ENCODE data around the gene KAZN.

The KAZN gene

DNA sequence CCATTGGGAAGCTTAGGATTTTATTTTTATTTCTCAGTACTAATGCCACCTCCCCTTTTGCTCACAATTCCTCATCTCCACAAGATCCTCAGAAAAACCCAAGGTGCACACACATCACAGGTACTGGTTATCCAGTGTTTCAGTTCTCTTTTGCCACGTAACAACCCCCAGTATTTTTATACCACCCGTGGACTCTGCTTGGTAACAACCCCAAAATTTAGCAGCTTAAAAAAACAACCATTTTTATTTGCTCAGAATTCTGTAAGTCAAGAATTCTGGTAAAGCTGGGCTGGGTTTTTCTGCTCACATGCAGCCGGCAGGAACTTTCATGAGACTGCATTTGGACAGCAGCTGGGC is 180.0 kb downstream of the KAZN start:
- no peak for DNase-seq

DNA sequence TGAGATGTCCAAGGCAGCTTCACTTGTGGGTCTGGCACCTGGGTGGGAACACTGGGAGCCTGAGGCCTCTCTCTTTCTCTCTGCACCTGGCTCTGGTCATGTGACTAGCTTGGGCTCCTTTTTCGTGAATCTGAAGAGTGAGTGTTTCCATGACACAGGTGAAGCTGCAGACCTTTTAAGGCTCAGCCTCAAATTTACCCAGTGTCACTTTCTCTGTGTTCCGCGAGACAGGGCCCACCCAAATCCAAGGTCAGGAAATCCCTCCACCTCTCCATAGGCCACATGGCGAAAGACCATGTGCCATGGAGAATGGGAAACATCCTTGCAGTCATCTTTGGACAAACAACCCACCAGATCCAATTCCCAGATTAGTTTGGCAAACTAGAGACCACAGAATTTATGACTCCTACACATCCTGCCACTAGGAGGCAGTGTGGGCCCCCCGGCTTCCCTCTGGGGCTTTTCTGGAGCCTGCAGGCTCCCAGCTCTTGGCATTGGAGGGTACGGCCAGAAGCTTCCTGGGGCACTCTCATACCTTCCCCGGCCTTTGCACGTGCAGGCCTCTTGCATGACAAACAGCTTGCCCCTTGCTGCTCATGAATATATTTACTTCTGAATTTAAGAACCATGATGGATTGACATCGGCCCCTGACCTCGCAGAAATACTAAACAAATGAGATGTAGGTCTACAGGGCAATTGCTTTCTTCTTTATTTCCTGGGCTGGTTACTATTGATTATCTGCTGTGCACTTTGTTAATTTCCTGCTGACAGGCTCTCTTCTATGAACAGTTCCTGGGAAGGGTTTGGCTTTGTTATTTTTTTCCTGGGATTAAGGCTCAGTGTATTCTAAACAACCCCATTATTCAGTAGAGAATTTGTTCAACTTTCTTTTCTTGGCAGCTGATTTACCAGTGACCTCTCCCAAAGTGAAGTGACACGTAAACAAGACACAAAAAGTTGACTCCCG is 180.7 kb downstream of the KAZN start:
- DNase-seq = no peak

DNA sequence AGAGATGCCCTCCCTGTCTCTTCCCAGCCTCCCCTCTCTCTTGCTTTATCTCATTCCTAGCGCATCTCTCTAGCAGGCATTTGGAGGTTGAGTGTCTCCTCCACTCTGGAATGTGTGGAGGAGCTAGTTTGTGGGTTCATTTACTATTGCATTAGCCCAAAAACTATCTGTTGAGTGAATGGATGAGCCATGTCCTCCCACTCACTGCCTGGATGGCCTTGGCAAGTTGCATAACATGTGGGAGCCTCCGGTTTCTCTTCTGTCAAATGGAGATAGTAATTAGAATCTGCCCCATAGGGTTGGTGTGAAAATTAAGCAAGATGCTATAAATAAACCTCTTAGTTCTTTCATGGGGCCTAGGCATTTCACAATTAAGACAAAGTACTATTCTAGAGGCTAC is 181.8 kb downstream of the KAZN start:
- DNase-seq = no peak

DNA sequence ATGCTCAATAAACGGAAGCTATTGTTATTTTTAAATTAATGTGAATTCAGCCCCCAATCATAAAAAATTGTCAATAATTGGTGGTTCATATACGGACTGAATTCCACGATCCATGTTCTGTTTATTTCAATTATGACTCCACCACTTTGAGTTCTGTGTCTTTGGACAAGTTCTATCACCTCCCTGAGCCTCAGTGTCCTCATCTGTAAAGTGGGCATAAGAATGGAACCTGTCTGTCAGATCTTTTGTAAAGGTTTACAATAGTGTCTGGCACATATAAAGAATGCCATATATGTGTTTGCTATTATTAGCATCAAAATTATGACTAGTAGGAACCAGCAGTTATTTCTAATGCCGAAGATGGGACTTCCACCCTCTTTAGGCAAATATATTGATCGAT is 183.3 kb downstream of the KAZN start:
- DNase-seq = no peak

DNA sequence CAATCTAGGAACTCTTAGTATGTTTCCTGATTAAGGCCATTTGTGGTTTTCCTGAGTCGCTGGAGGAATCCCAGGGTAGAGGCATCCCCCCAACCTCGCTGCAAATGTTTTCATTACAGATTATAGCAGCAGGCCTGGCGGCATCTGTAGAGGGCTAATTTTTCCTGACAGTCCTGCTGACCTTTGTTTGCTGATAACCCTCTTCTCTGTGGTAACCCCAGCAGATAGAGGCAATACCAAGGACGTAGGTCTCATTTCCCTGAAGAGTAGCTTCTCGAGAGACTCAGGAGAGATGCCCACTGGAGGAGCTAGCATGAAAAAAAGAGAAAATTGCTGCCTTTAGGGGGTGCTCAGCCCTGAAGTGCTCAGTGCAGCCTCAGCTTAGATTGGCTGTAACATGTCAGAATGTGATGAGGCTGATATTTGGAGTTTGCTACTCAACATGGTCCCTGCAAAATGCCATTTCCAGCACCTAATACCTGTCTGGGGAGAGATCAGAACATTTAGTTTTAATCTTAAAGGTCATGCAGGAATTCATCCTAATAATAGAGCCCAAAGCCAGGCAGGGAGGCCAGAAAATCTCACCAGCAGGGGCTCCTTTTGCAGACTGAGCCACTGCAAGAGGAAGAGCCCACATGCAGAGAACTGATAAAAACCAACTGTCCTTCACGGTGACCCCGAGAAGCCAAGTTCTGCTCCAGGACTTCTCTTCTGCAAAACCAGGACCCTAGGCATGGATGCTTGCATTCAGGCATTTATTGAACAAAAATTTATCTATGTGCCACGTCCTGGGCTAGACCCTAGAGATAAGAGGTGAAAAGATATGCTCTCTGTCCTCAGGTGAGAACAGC is 184.5 kb downstream of the KAZN start:
- DNase-seq = no peak

DNA sequence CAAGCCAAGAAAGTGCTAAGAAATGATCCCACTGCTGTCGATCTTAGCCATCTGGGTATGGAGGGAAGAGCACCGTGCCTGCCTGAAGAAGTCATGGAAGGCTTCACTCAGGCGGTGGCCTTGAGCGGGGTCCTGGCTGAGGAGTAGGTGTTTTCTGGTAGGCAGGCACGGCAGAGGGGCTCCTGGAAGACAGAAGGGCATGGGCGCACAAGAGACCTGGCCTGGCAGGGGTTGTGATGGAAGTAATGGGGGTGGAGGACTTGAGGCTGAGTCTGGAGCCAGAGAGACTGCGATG is 185.1 kb downstream of the KAZN start:
- no peak for DNase-seq

DNA sequence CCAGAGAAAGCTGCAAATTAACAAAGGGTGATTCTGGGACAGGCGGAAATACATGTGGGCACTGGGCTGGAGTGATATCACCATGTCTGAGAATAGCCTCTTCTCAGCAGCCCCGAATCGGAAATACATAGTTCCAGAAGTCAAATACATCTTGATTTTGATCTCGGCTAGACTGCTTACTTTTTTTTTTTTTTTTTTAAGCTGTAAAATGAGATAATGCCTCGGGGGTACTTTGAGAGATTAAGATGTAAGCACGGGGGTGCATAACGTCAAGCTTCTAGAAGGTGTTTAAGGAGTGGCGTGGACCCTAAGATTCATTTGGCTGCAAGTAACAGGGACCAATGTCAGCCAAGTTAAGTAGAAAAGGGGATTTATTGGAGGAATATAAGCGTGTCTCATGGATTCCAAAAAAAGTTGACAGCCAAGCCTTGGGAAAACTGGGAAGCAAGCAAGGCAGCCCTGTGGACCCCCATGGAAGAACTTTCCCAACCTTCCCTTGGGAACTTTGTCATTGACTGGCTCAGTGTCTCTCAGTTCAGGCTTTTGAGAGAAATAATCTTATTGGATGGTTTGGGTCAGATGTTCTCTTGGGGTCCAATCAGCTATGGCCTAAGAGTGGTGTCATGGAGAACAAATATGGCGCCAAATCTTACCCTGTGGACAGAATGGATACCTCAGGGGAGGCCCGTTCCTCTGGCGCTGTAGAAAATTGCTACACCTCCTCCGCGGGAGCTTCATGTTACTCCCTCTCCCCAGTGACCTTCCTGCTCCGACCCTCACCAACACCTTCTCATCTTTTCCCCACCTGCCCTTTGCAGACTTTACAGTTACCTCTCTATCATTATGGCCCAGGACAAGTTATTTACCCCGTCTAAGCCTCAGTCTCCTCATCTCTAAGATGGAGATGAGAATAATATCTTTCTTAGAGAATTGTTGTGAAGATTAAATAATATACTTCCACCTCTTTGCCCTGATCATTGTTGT is 186.6 kb downstream of the KAZN start:
- no peak for DNase-seq

DNA sequence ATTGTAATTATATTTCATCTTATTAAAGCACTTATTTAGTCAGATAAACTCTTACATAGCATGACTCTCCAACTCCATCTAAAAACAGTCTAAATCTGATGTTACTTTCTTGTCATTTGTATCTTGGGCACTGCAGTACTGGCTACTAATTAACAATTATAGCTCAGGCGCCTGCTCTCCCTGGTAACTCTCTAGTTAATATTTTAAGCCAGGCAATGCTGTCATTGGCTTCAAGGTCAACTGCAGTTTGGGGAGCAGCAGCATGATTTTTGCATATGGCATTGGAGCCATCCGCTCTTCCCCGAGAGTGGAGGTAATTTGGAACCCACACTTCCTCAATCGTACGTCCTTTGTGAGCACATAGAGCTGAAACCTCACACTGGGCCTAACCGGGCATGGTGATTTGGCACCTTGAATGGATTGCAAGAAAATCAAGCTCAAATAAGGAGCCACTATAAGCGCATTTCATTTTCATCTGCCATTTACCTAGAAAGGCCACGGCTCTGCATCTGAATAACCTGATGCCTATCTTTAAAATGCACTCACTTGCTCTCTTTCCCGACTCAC is 187.7 kb downstream of the KAZN start:
- no peak for DNase-seq

DNA sequence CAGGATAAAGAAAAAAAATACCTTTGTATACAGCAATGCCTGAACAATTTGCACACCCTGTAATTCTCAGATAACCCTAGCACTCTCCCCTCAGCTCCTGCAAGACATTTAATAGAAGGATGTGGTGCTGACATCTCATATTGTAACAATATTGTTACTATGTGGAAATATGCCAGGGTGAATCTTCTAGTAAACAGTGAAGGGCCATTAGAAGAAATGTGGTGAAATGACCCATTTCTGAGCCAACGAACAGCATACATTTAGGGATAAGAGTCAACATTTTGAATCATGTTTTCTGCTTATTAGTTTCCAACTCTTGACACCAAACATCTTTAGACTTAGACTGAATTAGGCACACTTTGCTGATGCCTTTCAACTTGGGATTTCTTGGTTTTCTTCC is 188.2 kb downstream of the KAZN start:
- no peak for DNase-seq

DNA sequence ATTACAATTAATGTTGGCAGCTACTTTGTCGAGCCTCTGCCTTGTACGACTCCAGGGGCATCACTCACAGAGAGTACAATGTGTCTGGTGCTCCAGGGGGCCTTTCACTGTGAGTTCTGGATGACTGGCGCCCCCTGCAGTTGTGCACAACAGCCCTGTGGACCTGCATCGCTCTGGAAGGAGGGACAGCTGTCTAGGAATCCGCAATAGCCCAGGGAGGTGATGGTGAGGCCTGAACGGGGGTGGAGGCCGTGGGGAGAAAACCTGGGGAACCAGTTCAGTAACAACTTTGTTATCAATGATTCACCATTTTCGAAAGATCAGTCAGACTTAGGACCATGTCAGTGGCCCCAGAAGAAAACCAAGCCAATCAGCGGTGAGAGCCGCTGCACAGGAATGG is 189.1 kb downstream of the KAZN start:
- DNase-seq = no peak

DNA sequence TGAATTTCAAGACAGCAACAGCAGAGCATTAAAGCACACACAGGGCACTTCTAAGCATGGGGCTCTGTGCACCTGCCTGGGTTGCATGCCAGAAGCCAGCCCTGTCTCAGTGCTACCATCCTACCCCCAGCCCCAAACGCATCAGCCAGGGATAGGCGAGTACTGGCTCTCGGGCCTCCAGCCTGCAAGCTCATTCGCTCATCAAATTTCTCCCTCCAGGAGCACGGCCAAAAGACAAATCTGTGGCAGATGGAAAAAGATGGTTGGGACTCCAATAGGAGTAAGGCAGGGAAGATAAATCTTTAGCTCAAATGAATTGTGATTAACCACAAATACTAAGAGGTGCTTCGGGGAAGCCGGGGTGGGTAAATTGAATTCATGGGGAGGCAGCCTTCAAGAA is 189.6 kb downstream of the KAZN start:
- no peak for DNase-seq

DNA sequence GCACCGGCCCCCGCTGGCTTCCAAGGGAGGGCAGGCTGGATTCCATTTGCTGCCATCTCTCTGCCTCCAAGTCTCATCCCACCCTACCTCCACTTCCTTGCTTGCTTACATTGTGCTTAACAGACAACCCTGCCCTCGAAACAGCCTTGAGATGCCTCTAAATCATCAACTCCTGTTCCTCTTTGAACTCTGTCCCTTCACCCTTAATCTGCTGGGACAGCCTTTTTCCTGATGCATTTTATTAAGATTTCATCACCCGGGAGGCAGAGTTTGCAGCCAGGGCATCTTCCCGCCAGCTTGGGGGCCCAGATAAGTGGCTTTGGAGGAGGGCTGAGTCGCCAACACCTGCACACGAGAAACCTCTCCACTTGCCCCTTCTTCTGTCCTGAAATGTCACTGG is 192.5 kb downstream of the KAZN start:
- no peak for DNase-seq

DNA sequence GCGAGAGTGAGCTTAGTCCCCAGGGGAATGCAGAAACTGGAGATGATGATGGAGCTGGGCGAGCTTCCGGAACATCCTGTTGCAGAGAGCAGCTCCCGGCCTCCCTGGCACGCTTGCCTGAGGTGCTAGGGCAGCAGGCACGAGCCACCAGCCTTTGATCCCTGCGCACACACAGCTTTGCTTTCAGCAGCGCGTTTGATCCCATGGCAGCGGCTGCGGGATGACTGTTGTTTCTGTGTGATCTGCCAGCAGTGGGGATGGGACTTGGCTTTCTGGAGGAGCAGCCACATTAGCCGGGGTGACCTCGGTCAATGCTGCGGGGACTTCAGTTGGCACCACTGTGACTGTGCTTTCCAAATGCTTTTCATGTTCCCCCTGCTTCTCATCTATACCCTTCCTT is 193.2 kb downstream of the KAZN start:
- DNase-seq = no peak

DNA sequence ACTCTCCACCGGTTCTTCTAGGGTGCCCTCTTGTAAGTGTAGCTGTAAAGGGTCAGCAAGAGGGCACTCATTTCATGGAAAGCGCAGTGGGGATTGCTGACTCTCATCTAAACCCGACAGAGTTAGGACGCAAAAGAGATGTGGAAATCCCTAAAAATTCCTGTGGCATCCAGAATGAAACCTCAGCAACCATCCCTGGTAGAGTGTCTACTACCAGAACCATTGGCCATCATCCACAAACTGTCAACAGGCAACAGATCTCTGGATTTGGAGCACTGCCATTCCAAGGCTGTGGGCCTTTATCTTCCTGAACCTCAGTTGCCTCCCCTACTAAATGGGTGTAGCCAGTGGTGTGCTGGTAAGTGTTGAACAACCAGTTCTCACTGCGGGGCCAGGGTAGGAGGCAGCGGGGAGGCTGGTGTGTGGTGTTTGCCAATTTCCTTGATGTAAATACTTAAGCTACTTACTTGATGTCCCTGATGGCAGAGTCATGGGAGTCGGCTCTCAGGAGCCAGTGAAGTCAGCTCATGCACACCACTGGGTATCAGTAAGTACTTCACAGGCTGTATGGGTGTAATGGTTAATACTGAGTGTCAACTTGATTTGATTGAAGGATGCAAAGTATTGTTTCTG is 195.8 kb downstream of the KAZN start:
- DNase-seq = no peak

DNA sequence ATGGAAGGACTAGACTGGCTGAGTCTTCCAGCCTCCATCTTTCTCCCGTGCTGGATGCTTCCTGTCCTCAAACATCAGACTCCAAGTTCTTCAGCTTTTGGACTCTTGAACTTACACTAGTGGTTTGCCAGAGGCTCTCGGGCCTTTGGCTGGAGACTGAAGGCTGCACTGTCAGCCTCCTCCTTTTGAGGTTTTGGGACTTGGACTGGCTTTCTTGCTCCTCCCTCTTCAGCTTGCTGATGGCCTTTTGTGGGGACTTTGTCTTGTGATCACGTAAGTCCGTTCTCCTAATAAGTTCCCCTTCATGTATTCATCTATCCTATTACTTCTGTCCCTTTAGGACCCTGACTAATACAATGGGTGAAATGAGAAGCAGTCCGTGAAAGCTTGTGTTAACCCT is 196.4 kb downstream of the KAZN start:
- no peak for DNase-seq

DNA sequence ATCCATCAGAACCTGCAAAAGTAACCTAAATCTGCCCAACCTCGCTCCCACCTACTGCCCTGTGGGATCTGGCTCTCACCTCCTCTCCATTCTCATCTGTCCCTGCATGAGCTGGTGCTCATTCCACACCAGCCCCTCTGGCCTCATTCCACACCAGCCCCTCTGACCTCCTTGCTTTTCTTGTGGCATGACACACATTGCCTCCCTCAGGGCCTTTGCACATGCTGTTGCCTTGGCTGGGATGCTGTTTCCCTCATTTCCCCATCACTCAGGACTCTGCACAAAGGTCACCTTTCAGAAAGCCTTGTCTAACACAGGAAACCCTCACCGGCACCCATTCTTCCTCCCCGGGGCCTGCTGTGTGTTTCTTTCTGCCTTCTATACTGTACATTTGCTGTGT is 197.1 kb downstream of the KAZN start:
- no peak for DNase-seq

DNA sequence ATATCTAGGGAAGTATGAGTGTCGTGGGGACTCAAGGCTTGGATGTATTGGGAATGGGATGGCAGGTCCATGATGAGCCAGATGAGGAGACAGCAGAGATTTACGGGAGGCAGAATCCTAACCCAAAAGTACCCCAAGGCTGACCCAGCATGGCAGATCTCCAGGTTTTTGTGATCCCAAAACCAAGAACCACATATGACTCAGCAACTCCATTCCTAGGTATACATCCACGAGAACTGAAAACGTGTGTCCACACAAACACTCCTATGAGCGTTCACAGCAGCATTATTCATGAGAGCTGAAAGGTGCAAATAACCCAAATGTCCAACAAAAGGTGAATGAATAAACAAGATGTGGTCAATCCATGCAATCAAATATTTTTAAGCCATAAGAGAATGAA is 201.5 kb downstream of the KAZN start:
- no peak for DNase-seq

DNA sequence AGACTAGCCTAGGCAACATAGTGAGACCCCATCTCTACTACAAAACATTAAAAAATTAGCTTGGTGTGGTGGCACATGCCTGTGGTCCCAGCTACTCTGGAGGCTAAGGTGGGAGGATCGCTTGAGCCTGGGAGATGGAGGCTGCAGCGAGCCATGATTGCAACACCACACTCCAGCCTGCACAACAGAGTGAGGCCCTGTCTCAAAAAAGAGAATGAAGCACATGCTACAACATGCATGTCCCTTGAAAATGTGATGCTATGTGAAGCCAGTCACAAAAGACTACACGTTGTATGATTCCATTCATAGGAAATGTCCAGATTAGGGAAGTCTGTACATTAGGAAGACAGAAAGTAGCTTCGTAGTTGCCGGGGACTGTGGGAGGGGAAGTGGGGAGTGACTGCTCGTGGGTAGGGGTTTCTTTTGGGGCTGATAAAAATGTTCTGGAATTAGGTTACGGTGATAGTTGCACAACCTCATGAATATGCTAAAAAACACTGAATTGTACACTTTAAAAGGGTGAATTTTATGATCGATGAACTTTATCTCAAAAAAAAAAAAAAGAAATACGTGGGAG is 202.1 kb downstream of the KAZN start:
- no peak for DNase-seq

DNA sequence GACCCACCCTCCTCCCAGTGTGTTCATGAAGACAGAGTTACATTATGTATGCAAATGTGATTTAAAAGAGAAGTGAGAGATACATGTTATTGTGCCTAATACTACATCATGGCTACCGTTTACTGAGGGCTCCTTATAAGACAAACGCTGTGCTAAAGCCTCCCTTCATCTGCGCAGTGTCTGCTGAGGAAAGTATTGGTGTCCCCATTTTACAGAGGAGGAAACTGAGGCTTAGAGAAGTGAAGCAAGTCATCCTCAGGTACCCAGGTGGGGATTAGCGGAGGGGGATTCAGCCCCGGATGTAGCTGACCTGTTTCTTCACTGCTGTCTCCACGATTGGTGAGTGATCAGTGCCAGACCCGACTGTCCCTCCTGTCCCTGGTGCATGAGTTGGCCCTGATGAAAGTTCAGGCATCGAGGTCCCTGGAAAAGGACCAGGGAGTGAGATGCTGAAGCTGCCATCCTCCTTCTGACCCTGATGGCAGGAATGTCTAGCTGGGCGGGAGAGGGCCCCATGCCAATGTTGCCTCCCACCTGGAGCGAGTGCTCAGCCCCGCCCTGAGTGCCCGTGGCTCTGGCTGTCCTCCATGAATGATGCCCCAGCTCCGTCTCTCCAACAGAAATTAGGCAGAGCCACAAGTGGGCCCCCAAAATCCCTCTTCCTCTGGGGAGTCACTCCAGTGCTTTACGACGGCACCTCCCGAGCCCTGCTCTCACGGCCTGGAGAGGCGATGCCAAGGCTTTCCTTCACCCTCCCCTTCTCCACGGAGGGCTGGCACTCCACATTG is 204.7 kb downstream of the KAZN start:
- no peak for DNase-seq

DNA sequence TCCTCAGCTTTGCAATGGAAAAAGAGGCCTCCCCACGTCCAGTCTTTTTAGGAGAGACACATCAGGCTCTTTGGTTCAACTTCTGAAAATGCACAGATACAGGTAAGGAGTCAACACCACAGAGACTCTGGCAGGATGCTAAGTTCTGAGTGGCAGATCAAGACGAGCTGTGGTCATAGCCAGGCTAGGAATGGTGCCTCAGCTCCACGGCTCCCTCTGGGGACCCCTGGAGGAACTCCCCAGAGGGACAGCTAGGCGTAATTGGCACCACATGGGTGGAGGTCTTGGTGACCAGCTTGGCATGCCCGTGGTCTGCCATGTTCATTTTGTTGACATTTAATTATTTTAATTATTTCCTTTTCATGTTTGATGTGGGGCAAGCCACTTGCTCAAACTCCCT is 206.1 kb downstream of the KAZN start:
- no peak for DNase-seq

DNA sequence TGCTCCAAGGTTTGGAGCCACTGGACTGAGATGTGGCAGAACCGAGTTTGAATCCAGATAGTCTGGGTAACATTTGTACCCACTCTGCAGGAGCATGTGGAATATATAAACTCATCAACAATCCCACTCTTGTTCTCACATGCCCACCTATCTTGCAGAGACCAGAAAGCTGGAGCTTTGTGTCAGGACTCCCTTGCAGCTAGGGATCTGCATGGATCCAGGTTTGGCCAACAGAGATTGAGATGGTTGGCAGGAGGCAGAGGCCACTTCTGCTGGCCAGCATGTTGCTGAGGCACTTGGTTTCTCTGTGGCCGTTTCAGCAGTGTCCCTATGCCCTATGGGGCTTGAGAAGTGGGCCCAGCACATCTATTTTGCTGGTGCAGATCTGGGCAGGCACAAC is 208.3 kb downstream of the KAZN start:
- DNase-seq = no peak

Measured in NK-92 treated with Interleukin-12 subunit alpha and Interleukin-12 subunit beta, amount 100 ng/mL, for 24 hours (cell line).